ENCODE measurements around the gene WDR41. TPM values are rescaled to one million over a fixed set of nuclear protein-coding genes. Genes with fewer than 3 reads are reported as not detected.

WDR41 gene
- total and polyA plus RNA-seq, 4 donors: 48.4 to 59.7 (median 53.9) TPM

DNA sequence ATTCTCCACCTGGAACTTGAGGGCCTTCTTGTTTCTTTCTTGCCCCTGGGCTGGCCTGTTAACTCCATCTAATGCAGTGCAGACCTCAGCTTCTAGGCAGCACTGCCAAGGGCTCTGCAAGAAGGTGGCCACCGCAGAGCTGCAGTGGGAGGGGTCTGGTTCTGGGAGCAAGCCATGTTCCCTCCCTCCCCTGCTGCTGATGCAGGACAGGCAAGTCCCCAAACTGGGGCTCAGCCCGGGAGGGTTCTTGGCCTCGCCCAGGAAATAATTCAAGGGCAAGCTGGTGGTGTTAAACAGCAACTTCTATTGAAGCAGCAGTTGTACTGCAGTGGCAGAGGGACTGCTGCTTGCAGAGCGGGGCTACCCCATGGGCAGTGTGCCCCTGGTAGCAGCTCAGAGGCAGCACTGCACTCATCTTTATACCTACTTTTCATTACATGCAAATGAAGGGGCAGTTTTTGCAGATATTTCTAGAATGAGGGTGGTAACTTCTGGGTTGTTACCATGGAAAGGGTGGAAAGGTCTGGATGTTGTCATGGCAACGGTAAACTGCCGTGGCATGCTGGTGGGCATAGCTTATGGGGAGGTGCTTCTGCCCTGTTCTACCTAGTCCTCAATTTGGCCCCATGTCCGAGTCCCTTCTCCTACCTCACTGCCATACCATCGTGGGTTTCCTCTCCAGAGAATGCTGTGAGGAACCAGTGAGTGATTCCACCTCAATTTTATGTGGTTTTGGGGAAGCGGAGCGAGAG is 82.1 kb downstream of the WDR41 start:
- H3K27ac ChIP-seq (ENCODE audit: low read depth in 1 of 2, low read length in 2 of 2): no peak overlapping the region
- DNase-seq (no peak), ATAC-seq (ENCODE audit: low FRiP score) (no peak)
- intact Hi-C loops (cut with DNase I): loop anchor here in 1 of 2 donors (5.0 to 10.0 kb wide), 2 partner anchors 38 to 105 kb away; no protein-coding TSS in a partner anchor
- H3K4me3 ChIP-seq (ENCODE audit: low read length in 2 of 2): no peak overlapping the region
- no peaks in the 10 kb centered on the region for H3K9me3 ChIP-seq (ENCODE audit: control insufficient read depth, low read length)
- 70 to 72% methylated on average over 10 of the region's 10 CpGs for WGBS, 2 donors
- no peaks in the 10 kb centered on the region for H3K27me3 ChIP-seq (ENCODE audit: control insufficient read depth in 1 of 2, insufficient read depth in 2 of 2, low read length in 1 of 2)
- peaks cover 0 to 5% of the 10 kb centered on the region in 2 donors for H3K4me1 ChIP-seq (ENCODE audit: control insufficient read depth in 1 of 2, insufficient read depth in 2 of 2, low read length in 2 of 2)
- H3K36me3 ChIP-seq (ENCODE audit: control insufficient read depth in 1 of 2, insufficient read depth in 2 of 2, low read length in 1 of 2): peaks cover 0 to 4% of the 10 kb centered on the region in 2 donors

GRCh38 chr5:77407152-77407551 is 85.0 kb downstream of the WDR41 start:
- 96 to 98% methylated on average over 10 of the region's 10 CpGs for WGBS, 2 donors
- Histone ChIP-seq H3K36me3 (ENCODE audit: control insufficient read depth in 1 of 2, insufficient read depth in 2 of 2, low read length in 1 of 2) (peaks cover 0 to 1% of the 10 kb centered on the region in 2 donors), H3K4me3 (ENCODE audit: low read length in 2 of 2) (no peak overlapping the region), H3K9me3 (ENCODE audit: control insufficient read depth, low read length) (no peaks in the 10 kb centered on the region), H3K27me3 (ENCODE audit: control insufficient read depth in 1 of 2, insufficient read depth in 2 of 2, low read length in 1 of 2) (no peaks in the 10 kb centered on the region), H3K27ac (ENCODE audit: low read depth in 1 of 2, low read length in 2 of 2) (no peak overlapping the region), H3K4me1 (ENCODE audit: control insufficient read depth in 1 of 2, insufficient read depth in 2 of 2, low read length in 2 of 2) (peaks cover 0 to 7% of the 10 kb centered on the region in 2 donors)
- no peak for ATAC-seq (ENCODE audit: low FRiP score)
- intact Hi-C loops (cut with DNase I): loop anchor here in 1 of 2 donors (5.0 kb wide), 1 partner anchor 35 kb away; no protein-coding TSS in a partner anchor
- no peak for DNase-seq

DNA sequence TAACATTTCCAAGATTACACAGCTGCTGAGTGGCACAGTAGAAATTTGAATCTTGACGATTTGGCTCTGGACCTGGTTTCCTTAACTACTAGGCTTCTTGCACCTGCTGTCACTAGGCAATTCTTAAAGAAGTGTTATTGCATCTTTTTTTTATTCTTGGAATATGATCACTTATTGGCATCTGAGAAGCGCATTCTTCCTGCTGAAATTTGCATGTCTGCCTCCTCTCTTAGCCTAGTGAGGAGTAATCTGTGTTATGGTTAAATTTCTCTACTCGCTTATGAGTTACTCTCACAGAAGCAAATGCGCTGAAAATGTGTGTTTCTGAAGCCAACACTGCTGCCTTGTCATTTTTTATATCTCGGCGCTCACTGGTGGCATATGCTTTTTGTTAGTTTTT is 89.3 kb downstream of the WDR41 start:
- Histone ChIP-seq H3K4me3 (ENCODE audit: low read length in 2 of 2) (no peak overlapping the region), H3K27ac (ENCODE audit: low read depth in 1 of 2, low read length in 2 of 2) (no peak overlapping the region), H3K9me3 (ENCODE audit: control insufficient read depth, low read length) (no peaks in the 10 kb centered on the region), H3K27me3 (ENCODE audit: control insufficient read depth in 1 of 2, insufficient read depth in 2 of 2, low read length in 1 of 2) (no peaks in the 10 kb centered on the region), H3K4me1 (ENCODE audit: control insufficient read depth in 1 of 2, insufficient read depth in 2 of 2, low read length in 2 of 2) (peaks cover 4 to 9% of the 10 kb centered on the region in 2 donors), H3K36me3 (ENCODE audit: control insufficient read depth in 1 of 2, insufficient read depth in 2 of 2, low read length in 1 of 2) (peaks cover 0 to 1% of the 10 kb centered on the region in 2 donors)
- intact Hi-C loops (cut with DNase I): no loop called here
- 67 to 75% methylated on average over 6 of the region's 6 CpGs for WGBS, 2 donors
- ATAC-seq (ENCODE audit: low FRiP score) (no peak), DNase-seq (no peak)

GRCh38 chr5:77400645-77401044 is 91.5 kb downstream of the WDR41 start:
- WGBS, 2 donors: 91 to 93% methylated on average over 1 of the region's 1 CpG
- no peak for DNase-seq
- Histone ChIP-seq H3K9me3 (ENCODE audit: control insufficient read depth, low read length) (no peaks in the 10 kb centered on the region), H3K4me1 (ENCODE audit: control insufficient read depth in 1 of 2, insufficient read depth in 2 of 2, low read length in 2 of 2) (peaks cover 4 to 9% of the 10 kb centered on the region in 2 donors), H3K27me3 (ENCODE audit: control insufficient read depth in 1 of 2, insufficient read depth in 2 of 2, low read length in 1 of 2) (no peaks in the 10 kb centered on the region), H3K27ac (ENCODE audit: low read depth in 1 of 2, low read length in 2 of 2) (peak overlapping the region in 1 of 2 donors; percentile 28), H3K4me3 (ENCODE audit: low read length in 2 of 2) (no peak overlapping the region), H3K36me3 (ENCODE audit: control insufficient read depth in 1 of 2, insufficient read depth in 2 of 2, low read length in 1 of 2) (no peaks in the 10 kb centered on the region)
- intact Hi-C loops (cut with DNase I): no loop called here
- ATAC-seq (ENCODE audit: low FRiP score): no peak

- DNase-seq (no peak), ATAC-seq (ENCODE audit: low FRiP score) (no peak)
- no peak overlapping the region for H3K27ac ChIP-seq (ENCODE audit: low read depth in 1 of 2, low read length in 2 of 2)
- intact Hi-C loops (cut with DNase I): no loop called here
- peaks cover 2 to 4% of the 10 kb centered on the region in 2 donors for H3K4me1 ChIP-seq (ENCODE audit: control insufficient read depth in 1 of 2, insufficient read depth in 2 of 2, low read length in 2 of 2)
- no peaks in the 10 kb centered on the region for H3K9me3 ChIP-seq (ENCODE audit: control insufficient read depth, low read length)
- H3K36me3 ChIP-seq (ENCODE audit: control insufficient read depth in 1 of 2, insufficient read depth in 2 of 2, low read length in 1 of 2): no peaks in the 10 kb centered on the region
- no peaks in the 10 kb centered on the region for H3K27me3 ChIP-seq (ENCODE audit: control insufficient read depth in 1 of 2, insufficient read depth in 2 of 2, low read length in 1 of 2)
- 93 to 96% methylated on average over 8 of the region's 8 CpGs for WGBS, 2 donors
- no peak overlapping the region for H3K4me3 ChIP-seq (ENCODE audit: low read length in 2 of 2)
Measured at GRCh38 chr5:77398896-77399295, 93.2 kb downstream of the WDR41 start.

- 96 to 97% methylated on average over 13 of the region's 13 CpGs for WGBS, 2 donors
- intact Hi-C loops (cut with DNase I): no loop called here
Measured at GRCh38 chr5:77398458-77398857, 93.7 kb downstream of the WDR41 start.

DNA sequence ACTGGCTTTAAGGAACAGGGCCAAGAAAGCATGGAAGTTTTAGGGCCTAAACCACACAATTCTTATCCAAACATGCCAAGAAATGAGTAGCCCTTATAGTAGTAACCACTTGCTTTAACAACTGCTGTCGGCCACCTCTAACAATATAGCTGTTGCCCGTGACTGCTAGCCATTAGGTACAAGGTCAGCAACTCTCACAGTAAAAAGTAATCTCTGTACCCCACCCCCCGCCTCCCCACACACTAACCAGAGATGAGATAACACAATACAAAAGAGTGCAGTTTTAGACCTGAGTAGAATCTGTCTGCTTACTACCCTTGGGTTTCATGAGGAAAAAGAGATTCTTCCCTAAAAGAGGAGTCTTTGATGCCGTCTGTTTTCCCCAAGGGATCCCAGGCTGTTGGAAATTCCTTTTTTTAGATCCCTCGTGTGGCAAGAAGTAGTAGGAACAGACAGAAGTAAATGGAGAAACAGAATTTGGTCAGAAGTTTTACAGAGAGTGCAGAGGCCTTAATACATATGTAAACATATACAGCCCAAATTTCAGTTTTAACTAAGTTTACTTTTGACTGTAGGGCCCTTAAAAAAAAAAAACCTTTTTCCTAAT is 94.3 kb downstream of the WDR41 start:
- Histone ChIP-seq H3K4me1 (ENCODE audit: control insufficient read depth in 1 of 2, insufficient read depth in 2 of 2, low read length in 2 of 2) (peaks cover 2 to 4% of the 10 kb centered on the region in 2 donors), H3K9me3 (ENCODE audit: control insufficient read depth, low read length) (no peaks in the 10 kb centered on the region), H3K27me3 (ENCODE audit: control insufficient read depth in 1 of 2, insufficient read depth in 2 of 2, low read length in 1 of 2) (no peaks in the 10 kb centered on the region), H3K36me3 (ENCODE audit: control insufficient read depth in 1 of 2, insufficient read depth in 2 of 2, low read length in 1 of 2) (no peaks in the 10 kb centered on the region), H3K4me3 (ENCODE audit: low read length in 2 of 2) (no peak overlapping the region), H3K27ac (ENCODE audit: low read depth in 1 of 2, low read length in 2 of 2) (no peak overlapping the region)
- ATAC-seq (ENCODE audit: low FRiP score): no peak
- WGBS, 2 donors: 70 to 72% methylated on average over 5 of the region's 5 CpGs
- no peak for DNase-seq
- intact Hi-C loops (cut with DNase I): no loop called here

More at GRCh38 chr5:77398458-77398857, 93.7 kb downstream of the WDR41 start:
- DNase-seq (no peak), ATAC-seq (ENCODE audit: low FRiP score) (no peak)
- Histone ChIP-seq H3K36me3 (ENCODE audit: control insufficient read depth in 1 of 2, insufficient read depth in 2 of 2, low read length in 1 of 2) (no peaks in the 10 kb centered on the region), H3K4me1 (ENCODE audit: control insufficient read depth in 1 of 2, insufficient read depth in 2 of 2, low read length in 2 of 2) (peaks cover 2 to 4% of the 10 kb centered on the region in 2 donors), H3K4me3 (ENCODE audit: low read length in 2 of 2) (no peak overlapping the region), H3K27me3 (ENCODE audit: control insufficient read depth in 1 of 2, insufficient read depth in 2 of 2, low read length in 1 of 2) (no peaks in the 10 kb centered on the region), H3K9me3 (ENCODE audit: control insufficient read depth, low read length) (no peaks in the 10 kb centered on the region), H3K27ac (ENCODE audit: low read depth in 1 of 2, low read length in 2 of 2) (no peak overlapping the region)

DNA sequence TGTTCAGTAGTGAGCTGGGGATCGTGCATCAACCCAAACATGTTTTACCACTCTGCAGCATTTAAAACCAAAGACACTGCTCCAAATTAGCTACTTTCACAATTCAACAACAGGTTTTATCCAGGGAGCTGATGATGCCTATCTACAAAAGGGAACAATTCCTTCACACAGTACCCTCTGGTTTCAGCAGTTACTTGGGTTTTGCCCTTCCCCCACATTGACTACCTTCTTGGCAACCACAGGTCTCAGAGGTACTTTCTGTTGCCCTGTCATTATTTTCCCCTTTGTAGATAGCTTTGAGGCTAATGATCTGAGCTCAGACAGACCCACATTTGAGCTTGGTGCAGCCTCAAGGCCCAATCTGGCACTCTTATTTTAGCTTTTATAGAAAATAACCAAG is 96.1 kb downstream of the WDR41 start:
- intact Hi-C loops (cut with DNase I): no loop called here
- H3K27ac ChIP-seq (ENCODE audit: low read depth in 1 of 2, low read length in 2 of 2): no peak overlapping the region
- H3K36me3 ChIP-seq (ENCODE audit: control insufficient read depth in 1 of 2, insufficient read depth in 2 of 2, low read length in 1 of 2): no peaks in the 10 kb centered on the region
- H3K4me1 ChIP-seq (ENCODE audit: control insufficient read depth in 1 of 2, insufficient read depth in 2 of 2, low read length in 2 of 2): peaks cover 2% of the 10 kb centered on the region in 2 donors
- H3K27me3 ChIP-seq (ENCODE audit: control insufficient read depth in 1 of 2, insufficient read depth in 2 of 2, low read length in 1 of 2): no peaks in the 10 kb centered on the region
- 93 to 95% methylated on average over 1 of the region's 1 CpG for WGBS, 2 donors
- H3K4me3 ChIP-seq (ENCODE audit: low read length in 2 of 2): no peak overlapping the region
- DNase-seq (no peak), ATAC-seq (ENCODE audit: low FRiP score) (no peak)
- no peaks in the 10 kb centered on the region for H3K9me3 ChIP-seq (ENCODE audit: control insufficient read depth, low read length)
